HG02943 (cell line): ENCODE data around the gene ANKRD18A.
"Not testable (repeated sequence)": the region's sequence is repeated elsewhere in the genome, so short reads cannot be mapped to it uniquely, and the experiment has no call there.

Experiments
- ATAC-seq: cut with Tn5 transposase; IDR thresholded peaks from one replicate; pipeline ENCODE4 v1.9.1; 2021; ENCODE audit warnings: mild to moderate bottlenecking, low read depth, moderate library complexity; ENCODE audit not compliant: unreplicated experiment

The ANKRD18A gene

GRCh38 chr9:38546497-38547163, 73.8 kb downstream of the ANKRD18A start:
- ATAC-seq: not testable (repeated sequence)

- not testable (repeated sequence) for ATAC-seq
Observed at GRCh38 chr9:38540535-38540934, 79.9 kb downstream of the ANKRD18A start.

- ATAC-seq: no peak
Observed at GRCh38 chr9:38529317-38529716, 91.1 kb downstream of the ANKRD18A start.

GRCh38 chr9:38527503-38527902, 92.9 kb downstream of the ANKRD18A start:
- no peak for ATAC-seq

GRCh38 chr9:38526591-38526990, 93.8 kb downstream of the ANKRD18A start:
- ATAC-seq: no peak

- ATAC-seq: no peak
Observed at GRCh38 chr9:38523121-38523520, 97.3 kb downstream of the ANKRD18A start.

DNA sequence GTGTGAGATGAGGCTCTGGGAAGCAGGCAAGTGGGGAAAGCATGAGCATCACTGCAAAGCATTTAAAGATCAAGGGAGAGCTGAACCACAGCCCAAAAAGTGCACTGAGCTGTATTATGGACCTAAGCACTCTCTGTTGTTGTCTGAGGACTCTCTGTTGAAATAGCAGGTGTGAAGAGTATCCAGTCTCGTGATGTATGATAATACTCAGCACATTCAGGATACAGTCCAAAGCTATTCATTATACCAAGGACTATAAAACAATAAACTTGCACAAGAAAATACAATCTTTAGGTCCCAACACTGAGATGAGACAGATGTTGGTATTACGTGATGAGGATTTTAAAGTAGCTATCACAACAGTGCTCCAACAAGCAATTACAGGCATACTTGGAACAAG, 98.6 kb downstream of the ANKRD18A start:
- ATAC-seq: no peak
